Gastroesophageal sphincter (tissue), 4 donors: ENCODE measurements around the gene ZDHHC13. TPM values are rescaled to one million over a fixed set of nuclear protein-coding genes. Genes with fewer than 3 reads are reported as not detected.
A peak's percentile ranks its signal among the peaks of the same experiment; 100 is the strongest.
"Not testable (repeated sequence)": the region's sequence is repeated elsewhere in the genome, so short reads cannot be mapped to it uniquely, and the experiment has no call there.

Experiments used
- ATAC-seq: fragments of 150-250 bp; one replicate; pipeline ENCODE4 v1.9.1; 2016; ENCODE audit warnings: mild to moderate bottlenecking, moderate library complexity
- H3K27ac ChIP-seq, 4 donors: fragments of 200-600 bp; sonication (generic) in 3 of 4; 1 replicate in 3 of 4; 2 replicates in 1 of 4; pipeline ENCODE4 v1.5.1; 2016 to 2019
- H3K27me3 ChIP-seq: fragments of 200-600 bp; sonication (generic); one replicate; pipeline ENCODE4 v1.5.1; 2019
- H3K36me3 ChIP-seq, 2 donors: fragments of 200-600 bp; sonication (generic); one replicate each; pipeline ENCODE4 v1.5.1; 2019; ENCODE audit warnings: control low read depth in 1 of 2
- H3K4me1 ChIP-seq, 3 donors: fragments of 200-600 bp; sonication (generic); 1 replicate in 2 of 3; 2 replicates in 1 of 3; pipeline ENCODE4 v1.5.1; 2016 to 2019; ENCODE audit warnings: control low read depth in 2 of 3
- H3K4me3 ChIP-seq, 2 donors: fragments of 200-600 bp; sonication (generic); one replicate each; pipeline ENCODE4 v1.5.1; 2019; ENCODE audit warnings: mild to moderate bottlenecking in 1 of 2, moderate library complexity in 1 of 2
- H3K9me3 ChIP-seq, 3 donors: fragments of 200-600 bp; sonication (generic); one replicate each; pipeline ENCODE4 v1.5.1; 2017 to 2019; ENCODE audit warnings: control low read depth in 2 of 3
- CTCF ChIP-seq, 4 experiments: fragments of 200-600 bp in 2 of 4; fragments of 450-650 bp in 2 of 4; sonication (generic) in 1 of 4; IDR thresholded peaks; one replicate each; pipeline ENCODE4 v1.5.1; 2017 to 2019; ENCODE audit warnings: antibody characterized with exemption in 4 of 4, mild to moderate bottlenecking in 2 of 4, moderate library complexity in 2 of 4
- EP300 ChIP-seq: sonication (generic); formaldehyde crosslinking; IDR thresholded peaks from one replicate; pipeline ENCODE4 v1.6.1; 2017; ENCODE audit warnings: antibody characterized with exemption, mild to moderate bottlenecking
- POLR2A ChIP-seq, 2 donors: fragments of 450-650 bp; IDR thresholded peaks; one replicate each; pipeline ENCODE4 v1.6.1; 2017; ENCODE audit warnings: antibody characterized with exemption in 2 of 2, mild to moderate bottlenecking in 2 of 2, moderate library complexity in 1 of 2
- POLR2AphosphoS5 ChIP-seq: sonication (generic); formaldehyde crosslinking; IDR thresholded peaks from one replicate; pipeline ENCODE4 v1.6.1; 2017; ENCODE audit warnings: antibody characterized with exemption
- WGBS, 2 donors: methylation state at CpG; one replicate each; pipeline ENCODE4 v1.1.5; 2018; ENCODE audit warnings: low coverage in 1 of 2; 5-methylcytosine and 5-hydroxymethylcytosine counted together
- total RNA-seq, 4 donors: library from RNA; depleted of rRNA; stranded (reverse); fragments of >200 nt; gene quantifications; one replicate each; pipeline ENCODE4 v1.1.0, GENCODE V29; 2016

Gene ZDHHC13
- total RNA-seq, 4 donors from 2014 or later, result 4.8 to 16.9 (median 6.6) TPM

GRCh38 chr11:19117760-19118097 lies 761 bp downstream of the ZDHHC13 start:
- H3K27me3 ChIP-seq, result peaks cover 14% of the 10 kb centered on the region
- H3K4me3 ChIP-seq, result peak overlapping the region; percentile 69 to 74
- WGBS, 2 donors, result 5 to 29% methylated on average over 1 to 7 of the region's 7 CpGs
- no peaks in the 10 kb centered on the region for H3K36me3 ChIP-seq
- H3K27ac ChIP-seq, result peak overlapping the region in 1 of 4 donors; percentile 78
- H3K4me1 ChIP-seq, result peaks cover 0 to 28% (median 7%) of the 10 kb centered on the region in 3 donors
- ATAC-seq, result no peak
- no peak for TF ChIP-seq CTCF (IDR thresholded peaks at IDR 0.05)
- TF ChIP-seq EP300, result no peak
- TF ChIP-seq POLR2AphosphoS5, result no peak
- TF ChIP-seq POLR2A (IDR thresholded peaks at IDR 0.05), result no peak
- H3K9me3 ChIP-seq, result no peaks in the 10 kb centered on the region

- Histone ChIP-seq H3K9me3 (no peaks in the 10 kb centered on the region), H3K27ac (no peak overlapping the region), H3K36me3 (peaks cover 0 to 7% of the 10 kb centered on the region in 2 donors), H3K4me1 (peaks cover 0 to 22% (median 7%) of the 10 kb centered on the region in 3 donors), H3K4me3 (no peak overlapping the region), H3K27me3 (peaks cover 7% of the 10 kb centered on the region)
- ATAC-seq, result no peak
- no peak for TF ChIP-seq CTCF (IDR thresholded peaks at IDR 0.05)
- no peak for TF ChIP-seq POLR2AphosphoS5
- TF ChIP-seq EP300, result no peak
- no peak for TF ChIP-seq POLR2A (IDR thresholded peaks at IDR 0.05)
- WGBS, 2 donors, result 53 to 64% methylated on average over 2 of the region's 2 CpGs
Measured at GRCh38 chr11:19121646-19122045, 4.7 kb downstream of the ZDHHC13 start.

GRCh38 chr11:19122960-19123615 lies 6.1 kb downstream of the ZDHHC13 start:
- no peak overlapping the region for H3K27ac ChIP-seq
- WGBS, 2 donors, result 89 to 98% methylated on average over 4 to 6 of the region's 7 CpGs
- H3K9me3 ChIP-seq, result no peaks in the 10 kb centered on the region
- TF ChIP-seq POLR2A (IDR thresholded peaks at IDR 0.05) (no peak), POLR2AphosphoS5 (no peak), EP300 (no peak), CTCF (IDR thresholded peaks at IDR 0.05) (no peak)
- peaks cover 0 to 9% (median 5%) of the 10 kb centered on the region in 3 donors for H3K4me1 ChIP-seq
- ATAC-seq, result no peak
- no peaks in the 10 kb centered on the region for H3K27me3 ChIP-seq
- peaks cover 0 to 9% of the 10 kb centered on the region in 2 donors for H3K36me3 ChIP-seq
- no peak overlapping the region for H3K4me3 ChIP-seq

GRCh38 chr11:19126562-19127325 lies 9.8 kb downstream of the ZDHHC13 start:
- not testable (repeated sequence) for H3K27ac ChIP-seq, H3K9me3 ChIP-seq, H3K4me1 ChIP-seq, H3K27me3 ChIP-seq, H3K4me3 ChIP-seq, H3K36me3 ChIP-seq, ATAC-seq
- WGBS, 2 donors, result 93 to 98% methylated on average over 4 of the region's 4 CpGs

- no peak overlapping the region for H3K27ac ChIP-seq
- TF ChIP-seq POLR2A (IDR thresholded peaks at IDR 0.05), result no peak
- no peak for TF ChIP-seq EP300
- no peak for TF ChIP-seq POLR2AphosphoS5
- no peak for TF ChIP-seq CTCF (IDR thresholded peaks at IDR 0.05)
- no peaks in the 10 kb centered on the region for H3K27me3 ChIP-seq
- H3K36me3 ChIP-seq, result no peaks in the 10 kb centered on the region
- H3K4me3 ChIP-seq, result no peak overlapping the region
- 92 to 100% methylated on average over 1 of the region's 1 CpG for WGBS, 2 donors
- H3K4me1 ChIP-seq, result no peaks in the 10 kb centered on the region
- no peak for ATAC-seq
- no peaks in the 10 kb centered on the region for H3K9me3 ChIP-seq
Measured at GRCh38 chr11:19134004-19134403, 17.0 kb downstream of the ZDHHC13 start.

GRCh38 chr11:19136884-19137283 lies 19.9 kb downstream of the ZDHHC13 start:
- H3K27me3 ChIP-seq, H3K9me3 ChIP-seq, H3K4me3 ChIP-seq, H3K4me1 ChIP-seq, H3K27ac ChIP-seq, H3K36me3 ChIP-seq, ATAC-seq: not testable (repeated sequence)
- 100% methylated on average over 4 of the region's 4 CpGs; no CpG with 5 or more reads in 1 of the 2 donors for WGBS, 2 donors
